22Rv1 (cell line): ENCODE measurements around the gene GIMAP6.
"Not testable (repeated sequence)": the region's sequence is repeated elsewhere in the genome, so short reads cannot be mapped to it uniquely, and the experiment has no call there.

Experiments used
- H3K27ac ChIP-seq: fragments of 450-650 bp; 2 replicates; pipeline ENCODE4 v1.5.1; 2017
- ZFX ChIP-seq: fragments of 450-650 bp; IDR thresholded peaks from 2 replicates; pipeline ENCODE4 v1.6.1; 2017; ENCODE audit warnings: antibody characterized with exemption, borderline replicate concordance
- TF ChIP-seq, protein P1 (sequence below): fragments of 450-650 bp; IDR thresholded peaks from 2 replicates; pipeline ENCODE4 v1.5.1; 2017; ENCODE audit warnings: mild to moderate bottlenecking

Gene GIMAP6

DNA sequence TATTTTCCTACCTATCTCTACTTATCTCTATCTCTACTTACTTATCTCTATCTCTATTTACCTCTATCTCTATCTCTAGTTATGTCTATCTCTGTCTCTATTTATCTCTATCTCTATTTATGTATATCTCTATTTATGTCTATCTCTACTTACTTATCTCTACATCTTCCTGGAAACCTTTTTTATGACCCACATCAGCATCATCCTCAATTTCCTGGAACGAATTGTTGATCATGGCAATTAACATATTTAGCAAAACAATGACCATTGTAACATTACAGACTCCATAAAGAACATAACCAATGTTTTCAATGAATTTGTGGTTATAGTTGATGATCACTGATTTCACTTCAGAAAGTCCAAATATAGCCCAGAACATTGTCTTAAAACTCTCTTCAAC lies 18.3 kb downstream of the GIMAP6 start:
- TF ChIP-seq, protein P1, sequence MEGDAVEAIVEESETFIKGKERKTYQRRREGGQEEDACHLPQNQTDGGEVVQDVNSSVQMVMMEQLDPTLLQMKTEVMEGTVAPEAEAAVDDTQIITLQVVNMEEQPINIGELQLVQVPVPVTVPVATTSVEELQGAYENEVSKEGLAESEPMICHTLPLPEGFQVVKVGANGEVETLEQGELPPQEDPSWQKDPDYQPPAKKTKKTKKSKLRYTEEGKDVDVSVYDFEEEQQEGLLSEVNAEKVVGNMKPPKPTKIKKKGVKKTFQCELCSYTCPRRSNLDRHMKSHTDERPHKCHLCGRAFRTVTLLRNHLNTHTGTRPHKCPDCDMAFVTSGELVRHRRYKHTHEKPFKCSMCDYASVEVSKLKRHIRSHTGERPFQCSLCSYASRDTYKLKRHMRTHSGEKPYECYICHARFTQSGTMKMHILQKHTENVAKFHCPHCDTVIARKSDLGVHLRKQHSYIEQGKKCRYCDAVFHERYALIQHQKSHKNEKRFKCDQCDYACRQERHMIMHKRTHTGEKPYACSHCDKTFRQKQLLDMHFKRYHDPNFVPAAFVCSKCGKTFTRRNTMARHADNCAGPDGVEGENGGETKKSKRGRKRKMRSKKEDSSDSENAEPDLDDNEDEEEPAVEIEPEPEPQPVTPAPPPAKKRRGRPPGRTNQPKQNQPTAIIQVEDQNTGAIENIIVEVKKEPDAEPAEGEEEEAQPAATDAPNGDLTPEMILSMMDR = no peak
- TF ChIP-seq ZFX = no peak
- no peak overlapping the region for H3K27ac ChIP-seq

DNA sequence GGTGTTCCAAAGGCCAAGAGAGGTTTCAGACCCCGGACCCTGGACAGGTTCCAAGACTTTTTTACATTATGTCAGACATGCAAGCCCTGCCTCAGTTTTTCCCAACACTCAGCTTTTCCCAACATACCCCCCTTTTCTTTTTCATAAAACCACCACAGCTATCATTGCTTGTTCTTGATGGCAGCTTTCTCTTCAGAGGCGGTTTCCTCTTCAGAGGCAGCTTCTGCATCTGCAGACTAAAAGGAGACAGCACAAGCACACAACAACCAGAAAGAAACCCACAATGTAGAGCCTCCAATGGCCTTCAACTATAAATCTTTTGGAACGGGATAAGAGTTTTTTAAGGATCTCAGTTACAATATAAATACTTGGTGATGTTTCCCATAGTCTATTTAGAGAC lies 19.3 kb downstream of the GIMAP6 start:
- TF ChIP-seq, protein P1 = no peak
- TF ChIP-seq ZFX = no peak
- no peak overlapping the region for H3K27ac ChIP-seq

DNA sequence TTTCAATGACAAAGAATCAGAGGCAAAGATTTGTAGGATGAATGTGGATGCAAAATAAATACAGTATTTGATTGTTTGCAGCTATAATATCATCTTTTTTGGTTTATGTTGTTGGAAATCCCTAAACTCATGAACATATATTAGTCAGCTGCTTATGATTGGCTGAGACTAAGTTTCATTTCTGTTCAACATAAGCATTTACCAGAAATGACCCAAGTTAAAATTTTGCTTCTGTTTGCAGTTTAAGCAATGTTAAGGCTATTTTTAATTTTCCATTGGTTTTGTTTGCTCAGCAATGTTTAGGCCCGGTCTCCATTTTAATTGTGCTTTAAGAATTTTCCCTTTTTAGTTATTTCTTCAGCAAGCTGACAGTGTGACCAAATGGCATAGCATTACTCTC lies 22.0 kb downstream of the GIMAP6 start:
- no peak overlapping the region for H3K27ac ChIP-seq
- TF ChIP-seq, protein P1 = no peak
- TF ChIP-seq ZFX = no peak

DNA sequence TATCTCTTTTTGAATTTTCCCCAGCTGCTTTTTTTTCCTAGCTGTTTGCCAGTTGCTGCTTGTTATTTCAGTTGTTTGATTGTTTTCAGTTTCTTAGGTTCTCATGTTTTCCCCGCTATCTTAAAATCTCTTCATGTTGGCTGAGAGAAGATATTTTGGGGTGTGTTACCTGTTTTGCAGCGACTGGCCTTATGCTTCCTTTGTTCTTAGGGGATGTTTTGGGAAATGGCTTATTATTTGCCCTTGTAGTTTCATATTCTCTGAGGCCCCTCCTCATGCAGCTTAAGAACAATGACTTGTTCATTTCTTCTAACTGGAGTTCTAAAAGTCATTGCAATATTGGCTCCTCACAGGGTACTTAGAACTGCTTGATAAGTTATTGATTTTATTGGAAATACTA lies 28.6 kb downstream of the GIMAP6 start:
- H3K27ac ChIP-seq = not testable (repeated sequence)

DNA sequence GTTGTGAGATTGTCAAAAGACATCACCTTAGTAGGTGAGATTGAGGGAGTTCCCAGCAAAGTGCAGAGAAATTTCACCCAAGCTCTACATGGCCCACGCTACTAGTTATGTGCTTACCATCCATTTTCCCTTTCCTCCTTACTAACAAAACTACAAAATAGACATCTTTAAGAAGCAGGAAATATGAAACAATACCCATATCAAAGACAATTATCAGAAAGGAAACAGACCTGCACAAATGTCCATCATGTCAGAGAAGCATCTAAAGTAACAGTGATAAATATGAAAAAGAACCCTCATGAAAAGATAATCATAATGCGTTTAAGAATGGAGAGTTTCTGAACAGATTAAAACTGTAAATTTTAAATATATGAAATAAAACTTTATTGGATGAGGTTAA lies 36.8 kb downstream of the GIMAP6 start:
- H3K27ac ChIP-seq = no peak overlapping the region
- TF ChIP-seq ZFX = no peak
- TF ChIP-seq, protein P1 = no peak

DNA sequence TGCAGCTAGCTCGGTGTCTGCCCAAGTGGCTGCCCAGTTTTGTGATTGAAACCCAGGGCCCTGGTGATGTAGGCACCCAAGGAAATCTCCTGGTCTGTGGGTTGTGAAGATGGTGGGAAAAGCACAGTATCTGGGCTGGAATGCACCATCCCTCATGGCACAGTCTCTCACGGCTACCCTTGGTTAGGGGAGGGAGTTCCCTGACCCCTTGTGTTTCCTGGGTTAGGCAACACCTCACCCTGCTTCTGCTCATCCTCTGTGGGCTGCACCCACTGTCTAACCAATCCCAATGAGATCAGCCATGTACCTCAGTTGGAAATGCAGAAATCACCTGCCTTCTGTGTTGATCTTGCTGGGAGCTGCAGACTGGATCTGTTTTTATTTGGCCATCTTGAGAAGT lies 37.4 kb downstream of the GIMAP6 start:
- no peak for TF ChIP-seq ZFX
- TF ChIP-seq, protein P1 = no peak
- no peak overlapping the region for H3K27ac ChIP-seq

DNA sequence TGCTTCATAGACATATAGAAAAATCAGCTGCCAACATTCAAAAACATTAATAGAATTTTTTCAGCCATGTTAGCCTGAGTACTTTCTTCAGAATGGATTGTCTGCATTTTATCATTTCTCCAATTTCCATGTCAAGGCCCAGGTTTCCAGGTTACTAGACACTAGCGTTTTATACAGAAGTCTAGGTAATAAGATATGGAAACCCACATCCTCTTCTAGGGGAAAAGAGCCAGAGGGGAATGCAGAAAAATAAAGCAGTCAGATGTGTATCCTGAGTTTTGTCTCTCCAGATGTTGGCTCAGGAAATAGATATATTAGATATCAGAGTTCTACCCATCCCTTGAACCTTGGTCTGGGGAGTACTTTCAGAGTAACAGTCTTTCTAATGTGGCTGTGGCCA lies 44.6 kb downstream of the GIMAP6 start:
- H3K27ac ChIP-seq = no peak overlapping the region
- TF ChIP-seq, protein P1 = no peak
- no peak for TF ChIP-seq ZFX

DNA sequence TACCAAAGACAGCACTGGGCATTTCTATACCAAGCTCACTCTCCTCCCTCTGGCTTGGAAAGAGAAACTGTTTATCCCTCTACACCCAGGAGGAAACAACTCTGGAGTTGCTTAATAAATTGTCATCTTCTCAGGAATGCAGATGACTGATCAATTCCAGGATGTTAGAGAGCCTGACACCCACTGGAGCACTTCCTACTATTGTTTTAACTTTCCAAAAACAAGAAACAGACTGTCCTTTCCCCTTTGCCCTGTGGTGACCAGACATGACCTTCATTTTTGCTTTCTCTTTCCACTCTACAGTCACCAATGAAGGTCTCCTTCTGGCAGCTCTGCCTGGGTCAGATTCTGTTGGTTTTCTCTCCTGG lies 45.4 kb downstream of the GIMAP6 start:
- TF ChIP-seq ZFX = no peak
- TF ChIP-seq, protein P1 = no peak
- no peak overlapping the region for H3K27ac ChIP-seq
